ENCODE data around the gene MBD4. TPM values are rescaled to one million over a fixed set of nuclear protein-coding genes. Genes with fewer than 3 reads are reported as not detected.

Gene MBD4
- total and polyA plus RNA-seq, 2 experiments from 2014 or later, result 33.9 to 59.3 TPM

GRCh38 chr3:129473067-129473768 lies 33.5 kb upstream of the MBD4 start:
- H3K27me3 Mint-ChIP-seq (ENCODE audit: insufficient read depth, low read depth, poor library complexity), result peaks cover 1% of the 10 kb centered on the region
- TF ChIP-seq CTCF (conservative IDR thresholded peaks at IDR 0.05; ENCODE audit: low read depth in 2 of 2), result no peak

GRCh38 chr3:129470861-129471260 lies 31.1 kb upstream of the MBD4 start:
- peaks cover 8% of the 10 kb centered on the region; the same call in 2 of the 3 replicates for H3K36me3 Mint-ChIP-seq (ENCODE audit: low read depth)
- H3K27me3 Mint-ChIP-seq (ENCODE audit: insufficient read depth, low read depth, poor library complexity), result peaks cover 1% of the 10 kb centered on the region
- Histone ChIP-seq H3K4me1 (ENCODE audit: insufficient read depth) (no peaks in the 10 kb centered on the region), H3F3A (replicated peaks; ENCODE audit: low read depth) (no peaks in the 10 kb centered on the region), H3K36me3 (ENCODE audit: insufficient read depth) (peaks cover 3% of the 10 kb centered on the region; the same call in 1 of the 2 replicates), H3K27ac (ENCODE audit: low read depth) (no peak overlapping the region), H3K9me2 (ENCODE audit: insufficient read depth) (no peaks in the 10 kb centered on the region), H3K4me3 (no peak overlapping the region), H2AFZ (no peak overlapping the region), H3K4me2 (no peak overlapping the region), H3K27me3 (ENCODE audit: insufficient read depth) (no peaks in the 10 kb centered on the region), H3K79me2 (replicated peaks; ENCODE audit: insufficient read depth) (no peaks in the 10 kb centered on the region), H4K20me1 (replicated peaks; ENCODE audit: insufficient read depth) (no peaks in the 10 kb centered on the region; the same call in 1 of the 2 replicates)
- no peaks in the 10 kb centered on the region for H3K9me3 Mint-ChIP-seq
- no peak for ATAC-seq
- no peak for TF ChIP-seq REST (IDR thresholded peaks at IDR 0.05; ENCODE audit: unreplicated experiment)
- TF ChIP-seq STAT1 (IDR thresholded peaks at IDR 0.05; ENCODE audit: unreplicated experiment), result no peak
- no peak for TF ChIP-seq ZNF462 (CRISPR knock-in tag; IDR thresholded peaks at IDR 0.05)
- H3K4me3 Mint-ChIP-seq, result no peak overlapping the region
- no peak for DNase-seq (ENCODE audit: low spot score)
- H3K4me1 Mint-ChIP-seq, result no peaks in the 10 kb centered on the region
- H3K27ac Mint-ChIP-seq, result no peak overlapping the region

More at GRCh38 chr3:129473067-129473768, 33.5 kb upstream of the MBD4 start:
- no peaks in the 10 kb centered on the region for H3K4me1 ChIP-seq (ENCODE audit: insufficient read depth)
- H3K27me3 ChIP-seq (ENCODE audit: insufficient read depth), result no peaks in the 10 kb centered on the region
- Mint-ChIP-seq H3K4me3 (no peak overlapping the region), H3K27ac (no peak overlapping the region), H3K36me3 (ENCODE audit: low read depth) (peaks cover 19% of the 10 kb centered on the region), H3K9me3 (no peaks in the 10 kb centered on the region), H3K4me1 (no peaks in the 10 kb centered on the region)
- H3K27ac ChIP-seq (ENCODE audit: low read depth), result no peak overlapping the region
- DNase-seq (ENCODE audit: low spot score) (no peak), ATAC-seq (no peak)
- H3F3A ChIP-seq (replicated peaks; ENCODE audit: low read depth), result no peaks in the 10 kb centered on the region
- H4K20me1 ChIP-seq (replicated peaks; ENCODE audit: insufficient read depth), result no peaks in the 10 kb centered on the region; the same call in 1 of the 2 replicates
- no peak overlapping the region for H2AFZ ChIP-seq
- H3K79me2 ChIP-seq (replicated peaks; ENCODE audit: insufficient read depth), result no peaks in the 10 kb centered on the region
- H3K36me3 ChIP-seq (ENCODE audit: insufficient read depth), result 0 out of 2 replicates have a peak, but pooled peaks cover 3% of the 10 kb centered on the region
- H3K4me2 ChIP-seq, result no peak overlapping the region
- H3K4me3 ChIP-seq, result no peak overlapping the region
- H3K9me2 ChIP-seq (ENCODE audit: insufficient read depth), result no peaks in the 10 kb centered on the region
